ENCODE results near the gene CLIP2. TPM values are rescaled to one million over a fixed set of nuclear protein-coding genes. Genes with fewer than 3 reads are reported as not detected.
"Not testable (repeated sequence)": the region's sequence is repeated elsewhere in the genome, so short reads cannot be mapped to it uniquely, and the experiment has no call there.

Gene CLIP2
- total RNA-seq, 1 donor from 2014 or later: 24.3 TPM

DNA sequence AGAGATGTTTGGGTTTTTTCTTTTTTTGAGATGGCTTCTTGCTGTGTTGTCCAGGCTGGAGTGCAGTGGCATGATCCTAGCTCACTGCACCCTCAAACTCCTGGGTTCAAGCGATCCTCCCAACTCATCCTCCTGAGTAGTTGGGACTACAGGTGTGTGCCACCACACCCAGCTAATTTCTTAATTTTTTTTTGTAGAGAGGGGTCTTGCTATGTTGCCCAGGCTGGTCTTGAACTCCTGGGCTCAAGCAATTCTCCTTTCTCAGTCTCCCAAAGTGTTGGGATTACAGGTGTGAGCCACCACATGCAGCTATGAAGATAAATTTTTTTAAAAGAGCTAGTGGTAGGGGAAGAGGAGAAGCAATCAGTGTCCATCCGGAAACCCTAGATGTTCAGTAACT, 56.8 kb downstream of the CLIP2 start:
- H3K9me3 ChIP-seq: no peaks in the 10 kb centered on the region
- H3K27ac ChIP-seq: no peak overlapping the region
- no peaks in the 10 kb centered on the region for H3K27me3 ChIP-seq
- H3K36me3 ChIP-seq: no peaks in the 10 kb centered on the region
- TF ChIP-seq, protein P1, sequence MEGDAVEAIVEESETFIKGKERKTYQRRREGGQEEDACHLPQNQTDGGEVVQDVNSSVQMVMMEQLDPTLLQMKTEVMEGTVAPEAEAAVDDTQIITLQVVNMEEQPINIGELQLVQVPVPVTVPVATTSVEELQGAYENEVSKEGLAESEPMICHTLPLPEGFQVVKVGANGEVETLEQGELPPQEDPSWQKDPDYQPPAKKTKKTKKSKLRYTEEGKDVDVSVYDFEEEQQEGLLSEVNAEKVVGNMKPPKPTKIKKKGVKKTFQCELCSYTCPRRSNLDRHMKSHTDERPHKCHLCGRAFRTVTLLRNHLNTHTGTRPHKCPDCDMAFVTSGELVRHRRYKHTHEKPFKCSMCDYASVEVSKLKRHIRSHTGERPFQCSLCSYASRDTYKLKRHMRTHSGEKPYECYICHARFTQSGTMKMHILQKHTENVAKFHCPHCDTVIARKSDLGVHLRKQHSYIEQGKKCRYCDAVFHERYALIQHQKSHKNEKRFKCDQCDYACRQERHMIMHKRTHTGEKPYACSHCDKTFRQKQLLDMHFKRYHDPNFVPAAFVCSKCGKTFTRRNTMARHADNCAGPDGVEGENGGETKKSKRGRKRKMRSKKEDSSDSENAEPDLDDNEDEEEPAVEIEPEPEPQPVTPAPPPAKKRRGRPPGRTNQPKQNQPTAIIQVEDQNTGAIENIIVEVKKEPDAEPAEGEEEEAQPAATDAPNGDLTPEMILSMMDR (IDR thresholded peaks at IDR 0.05): no peak
- no peaks in the 10 kb centered on the region for H3K4me1 ChIP-seq
- intact Hi-C loops (cut with DNase I): no loop called here
- H3K4me3 ChIP-seq: no peak overlapping the region
- no peak for ATAC-seq
- no peak for DNase-seq

DNA sequence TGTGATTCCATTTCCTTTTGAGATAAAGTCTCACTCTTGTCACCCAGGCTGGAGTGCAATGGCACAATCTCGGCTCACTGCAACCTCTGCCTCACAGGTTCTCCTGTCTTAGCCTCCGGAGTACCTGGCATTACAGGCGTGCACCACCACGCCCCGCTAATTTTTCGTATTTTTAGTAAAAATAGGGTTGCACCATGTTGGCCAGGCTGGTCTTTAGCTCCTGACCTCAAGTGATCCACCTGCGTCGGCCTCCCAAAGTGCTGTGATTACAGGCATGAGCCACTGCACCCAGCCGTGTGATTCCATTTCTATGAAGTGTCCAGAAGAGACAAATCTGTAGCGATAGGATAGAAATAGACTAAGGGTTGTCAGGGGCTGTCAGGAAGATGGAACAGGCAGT, 60.4 kb downstream of the CLIP2 start:
- Histone ChIP-seq H3K9me3 (no peaks in the 10 kb centered on the region), H3K27me3 (no peaks in the 10 kb centered on the region), H3K27ac (no peak overlapping the region), H3K4me1 (no peaks in the 10 kb centered on the region), H3K36me3 (no peaks in the 10 kb centered on the region), H3K4me3 (no peak overlapping the region)
- intact Hi-C loops (cut with DNase I): no loop called here
- DNase-seq (no peak), ATAC-seq (no peak)
- TF ChIP-seq, protein P1 (IDR thresholded peaks at IDR 0.05): no peak

- no peaks in the 10 kb centered on the region for H3K9me3 ChIP-seq
- no peak overlapping the region for H3K4me3 ChIP-seq
- no peak for DNase-seq
- TF ChIP-seq, protein P1 (IDR thresholded peaks at IDR 0.05): no peak
- no peak for ATAC-seq
- H3K27ac ChIP-seq: no peak overlapping the region
- H3K36me3 ChIP-seq: no peaks in the 10 kb centered on the region
- H3K27me3 ChIP-seq: no peaks in the 10 kb centered on the region
- intact Hi-C loops (cut with DNase I): no loop called here
- H3K4me1 ChIP-seq: no peaks in the 10 kb centered on the region
Observed at GRCh38 chr7:74350751-74351150, 61.5 kb downstream of the CLIP2 start.

- no peak for ATAC-seq
- Histone ChIP-seq H3K4me1 (no peaks in the 10 kb centered on the region), H3K4me3 (no peak overlapping the region), H3K27ac (no peak overlapping the region), H3K9me3 (no peaks in the 10 kb centered on the region), H3K27me3 (no peaks in the 10 kb centered on the region), H3K36me3 (no peaks in the 10 kb centered on the region)
- DNase-seq: no peak
- TF ChIP-seq, protein P1 (IDR thresholded peaks at IDR 0.05): no peak
- intact Hi-C loops (cut with DNase I): no loop called here
Observed at GRCh38 chr7:74351836-74352235, 62.6 kb downstream of the CLIP2 start.

- H3K4me3 ChIP-seq; H3K27me3 ChIP-seq; intact Hi-C loops (cut with DNase I); H3K4me1 ChIP-seq; H3K27ac ChIP-seq; H3K9me3 ChIP-seq; DNase-seq; ATAC-seq; H3K36me3 ChIP-seq: not testable (repeated sequence)
Observed at GRCh38 chr7:74352551-74353138, 63.4 kb downstream of the CLIP2 start.

DNA sequence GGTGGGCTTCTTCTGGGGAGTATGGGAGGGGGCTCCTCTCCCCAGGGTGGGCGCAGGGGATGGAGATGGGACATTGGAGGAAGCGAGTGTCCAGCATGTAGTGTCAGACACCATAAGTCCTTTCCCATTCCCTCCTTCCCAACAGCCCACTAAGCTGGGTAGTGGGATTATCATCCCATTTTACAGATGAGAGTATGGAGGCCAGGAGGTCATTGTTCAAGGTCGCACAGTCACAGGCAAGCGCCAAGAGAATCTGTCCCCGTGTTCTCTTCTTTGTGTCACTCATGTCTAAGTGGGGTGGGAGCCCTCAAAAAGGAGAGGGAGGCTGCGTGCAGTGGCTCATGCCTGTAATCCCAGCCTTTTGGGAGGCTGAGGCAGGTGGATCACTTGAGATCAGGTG, 64.8 kb downstream of the CLIP2 start:
- ATAC-seq: no peak

More for the DNA sequence above, 64.8 kb downstream of the CLIP2 start:
- Histone ChIP-seq H3K27ac (no peak overlapping the region), H3K27me3 (no peaks in the 10 kb centered on the region), H3K4me1 (no peaks in the 10 kb centered on the region), H3K36me3 (peaks cover 6% of the 10 kb centered on the region), H3K9me3 (no peaks in the 10 kb centered on the region), H3K4me3 (no peak overlapping the region)
- intact Hi-C loops (cut with DNase I): no loop called here
- no peak for DNase-seq
- TF ChIP-seq, protein P1 (IDR thresholded peaks at IDR 0.05): no peak
